OCI-LY7 (cell line): ENCODE results near the gene MTCL1.

Experiments used
- CTCF ChIP-seq: fragments of 200-600 bp; sonication (generic); conservative IDR thresholded peaks from 2 replicates; pipeline ENCODE4 v1.5.1; 2014; ENCODE audit warnings: mild to moderate bottlenecking, antibody characterized with exemption, low read length, moderate library complexity, mixed read lengths
- EZH2phosphoT487 ChIP-seq: fragments of 200-600 bp; sonication (generic); IDR thresholded peaks from 2 replicates; pipeline ENCODE4 v1.6.1; 2018; ENCODE audit warnings: low read depth, borderline replicate concordance, mild to moderate bottlenecking, mixed run types, antibody characterized with exemption, low read length, moderate library complexity, mixed read lengths

GRCh38 chr18:8803063-8803795 is 97.9 kb downstream of the MTCL1 start:
- TF ChIP-seq CTCF = no peak
- TF ChIP-seq EZH2phosphoT487 = no peak
